ENCODE results near the gene SH3PXD2A.

The SH3PXD2A gene

GRCh38 chr10:103687172-103687571, 168.2 kb downstream of the SH3PXD2A start:
- DNase-seq (ENCODE audit: low read depth in 2 of 2), result no peak

GRCh38 chr10:103685880-103686669, 169.3 kb downstream of the SH3PXD2A start:
- DNase-seq (ENCODE audit: low read depth in 2 of 2), result peak; percentile 55 to 68

GRCh38 chr10:103683851-103684250, 171.5 kb downstream of the SH3PXD2A start:
- DNase-seq (ENCODE audit: low read depth in 2 of 2), result no peak

GRCh38 chr10:103682631-103683030, 172.7 kb downstream of the SH3PXD2A start:
- no peak for DNase-seq (ENCODE audit: low read depth in 2 of 2)

DNA sequence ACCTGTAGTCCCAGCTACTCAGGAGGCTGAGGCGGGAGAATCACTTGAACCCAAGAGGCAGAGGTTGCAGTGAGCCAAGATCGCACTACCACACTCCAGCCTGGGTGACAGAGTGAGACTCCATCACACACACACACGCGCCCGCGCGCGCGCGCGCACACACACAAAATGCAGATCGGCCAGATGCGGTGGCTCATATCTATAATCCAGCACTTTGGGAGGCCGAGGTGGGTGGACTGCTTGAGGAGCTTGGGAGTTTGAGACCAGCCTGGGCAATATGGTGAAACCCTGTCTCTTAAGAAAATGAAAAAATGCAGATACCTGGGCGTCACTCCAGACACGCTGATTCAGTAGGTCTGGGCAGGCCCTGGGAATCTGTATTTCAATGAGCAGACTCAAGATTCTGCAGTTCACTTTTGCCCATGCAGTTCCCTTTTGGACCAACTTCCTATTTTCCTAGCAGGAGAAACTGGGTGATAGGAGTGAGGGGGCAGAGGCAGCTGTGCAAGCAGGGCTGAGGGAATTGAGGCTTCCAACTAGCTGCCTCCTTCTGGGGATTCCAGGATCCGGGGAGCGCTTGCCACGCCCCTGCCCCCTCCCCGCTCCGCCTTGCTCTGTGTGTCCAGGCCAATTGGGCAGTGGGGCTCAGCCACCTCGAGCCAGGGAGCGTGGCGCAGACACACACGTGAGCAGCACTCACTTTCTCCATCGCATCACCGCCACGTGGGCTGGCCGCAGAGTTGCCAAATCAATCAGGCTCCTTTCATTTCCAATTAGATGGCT, 173.6 kb downstream of the SH3PXD2A start:
- DNase-seq (ENCODE audit: low read depth in 2 of 2), result no peak

- no peak for DNase-seq (ENCODE audit: low read depth in 2 of 2)
These were observed 174.5 kb downstream of the SH3PXD2A start for GRCh38 chr10:103680869-103681236.

DNA sequence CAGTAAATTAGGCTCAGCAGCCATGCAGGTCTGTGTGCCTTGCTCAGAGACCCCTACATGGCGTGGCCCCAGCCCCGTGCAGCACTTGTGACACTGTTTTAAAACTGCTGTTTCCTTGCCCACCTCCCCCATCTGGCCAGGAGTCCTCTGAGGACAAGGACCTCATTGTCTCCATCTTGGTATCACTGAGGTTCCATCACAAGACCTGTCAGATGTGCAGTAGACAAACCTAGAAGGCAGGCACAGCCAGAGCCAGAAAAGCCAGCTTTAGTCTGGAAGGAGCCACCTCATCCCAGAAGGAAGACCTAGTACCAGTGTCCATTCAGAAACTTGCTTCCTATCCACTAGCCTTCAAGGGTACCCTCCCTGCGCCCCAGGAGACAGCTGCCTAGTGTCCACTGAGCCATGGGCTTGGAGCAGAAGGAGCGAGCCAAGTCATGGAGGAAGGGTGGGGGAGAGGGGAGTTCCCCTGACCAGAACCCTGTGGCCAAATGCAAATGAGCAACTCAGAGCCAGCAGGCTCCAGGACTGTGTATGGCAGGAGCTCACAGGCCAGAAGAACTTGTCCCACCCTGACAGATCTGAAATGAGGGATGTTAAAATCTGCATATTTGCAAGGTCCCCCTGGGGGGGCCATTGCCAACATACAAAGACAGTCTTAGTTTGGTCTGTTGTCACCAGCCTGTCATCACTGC, 176.1 kb downstream of the SH3PXD2A start:
- no peak for DNase-seq (ENCODE audit: low read depth in 2 of 2)

DNA sequence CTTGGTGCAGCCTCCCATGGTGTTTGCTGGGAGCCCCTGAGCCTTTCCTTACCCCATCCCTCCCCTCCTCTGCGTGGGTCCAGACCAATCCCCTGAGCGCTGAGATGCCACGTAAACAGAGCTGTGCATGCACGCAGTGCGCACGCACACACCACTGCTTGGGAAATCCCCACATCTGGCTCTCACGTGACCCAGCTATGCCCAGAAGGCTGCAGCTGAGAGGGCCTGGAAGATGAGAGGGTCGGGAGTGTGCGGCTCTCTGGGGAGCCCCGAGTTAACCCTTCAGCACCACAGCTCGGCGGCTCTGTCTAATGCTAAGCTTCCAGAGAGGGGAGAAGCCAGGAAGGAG, 177.2 kb downstream of the SH3PXD2A start:
- DNase-seq (ENCODE audit: low read depth in 2 of 2), result peak; percentile 63 to 71

DNA sequence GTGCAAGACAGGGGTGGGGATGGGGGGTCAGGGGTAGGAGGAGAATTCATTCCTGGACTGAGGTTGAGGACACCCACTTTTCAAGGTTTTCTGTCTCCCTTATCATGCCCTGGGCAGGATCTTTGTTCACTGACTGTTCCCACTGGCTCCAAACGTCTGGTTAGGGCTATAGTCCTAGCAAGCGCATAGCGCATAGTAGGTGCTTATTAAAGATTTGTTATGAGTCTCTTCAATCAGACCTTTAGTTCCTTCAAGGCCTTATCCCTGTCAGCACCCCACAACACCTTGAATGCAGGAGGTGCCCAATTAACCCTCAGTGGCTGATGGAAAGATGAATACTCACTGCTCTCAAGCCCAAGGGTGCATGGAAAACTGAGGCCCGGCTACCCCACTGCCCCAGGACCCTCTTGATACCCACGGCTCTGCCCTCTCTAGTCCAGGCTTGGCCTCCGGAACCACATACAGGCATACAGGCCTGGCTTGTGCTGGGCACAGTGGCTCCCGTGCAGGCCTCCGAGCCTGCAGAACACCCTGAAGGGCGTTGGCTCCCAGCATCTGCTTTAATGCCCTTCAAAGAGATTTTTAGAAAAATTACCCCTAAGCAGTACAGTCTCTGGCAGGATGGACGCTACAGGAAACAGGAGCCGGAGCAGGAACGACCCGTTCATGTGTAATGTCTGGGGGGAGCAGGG, 177.7 kb downstream of the SH3PXD2A start:
- no peak for DNase-seq (ENCODE audit: low read depth in 2 of 2)

GRCh38 chr10:103676851-103677417, 178.4 kb downstream of the SH3PXD2A start:
- DNase-seq (ENCODE audit: low read depth in 2 of 2), result no peak

GRCh38 chr10:103676058-103676785, 179.2 kb downstream of the SH3PXD2A start:
- no peak for DNase-seq (ENCODE audit: low read depth in 2 of 2)

DNA sequence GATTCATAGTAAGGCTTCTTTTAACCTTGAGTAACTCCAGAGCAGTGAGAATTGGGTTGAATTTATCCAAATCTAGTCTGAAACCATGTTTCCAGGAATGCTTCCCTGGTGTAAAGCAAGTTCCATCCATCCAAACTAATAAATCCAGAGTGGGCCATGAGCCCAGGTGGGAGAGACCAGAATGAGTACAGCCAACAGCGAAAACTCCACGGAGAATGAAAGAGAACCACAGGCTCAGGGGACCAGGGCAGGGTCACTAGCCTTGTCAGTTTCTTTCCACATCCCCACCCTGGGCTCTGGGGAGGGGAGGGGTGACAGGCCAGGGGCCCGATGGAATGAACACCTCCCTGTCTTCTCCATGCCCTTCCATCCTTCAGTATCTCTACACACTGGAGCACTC, 181.8 kb downstream of the SH3PXD2A start:
- DNase-seq (ENCODE audit: low read depth in 2 of 2), result no peak

DNA sequence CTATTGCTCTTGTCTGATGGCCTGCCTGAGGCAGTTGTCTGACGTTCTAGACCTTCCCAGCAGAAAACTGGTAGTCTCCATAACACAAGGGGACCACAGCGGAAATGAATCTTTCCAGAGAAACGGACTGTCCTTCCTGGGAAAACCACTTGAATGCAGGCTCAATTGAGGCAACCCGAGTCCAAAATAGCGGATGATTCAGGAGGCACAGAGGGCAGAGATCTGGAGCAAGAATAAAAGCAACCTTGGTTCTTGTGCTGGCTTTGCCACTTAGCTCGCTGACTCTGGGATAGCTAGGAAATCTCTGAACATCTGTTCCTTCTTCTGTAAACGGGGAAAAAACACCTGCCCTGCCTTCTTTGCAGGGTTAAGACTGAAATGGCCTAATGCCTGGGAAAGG, 183.0 kb downstream of the SH3PXD2A start:
- no peak for DNase-seq (ENCODE audit: low read depth in 2 of 2)

DNA sequence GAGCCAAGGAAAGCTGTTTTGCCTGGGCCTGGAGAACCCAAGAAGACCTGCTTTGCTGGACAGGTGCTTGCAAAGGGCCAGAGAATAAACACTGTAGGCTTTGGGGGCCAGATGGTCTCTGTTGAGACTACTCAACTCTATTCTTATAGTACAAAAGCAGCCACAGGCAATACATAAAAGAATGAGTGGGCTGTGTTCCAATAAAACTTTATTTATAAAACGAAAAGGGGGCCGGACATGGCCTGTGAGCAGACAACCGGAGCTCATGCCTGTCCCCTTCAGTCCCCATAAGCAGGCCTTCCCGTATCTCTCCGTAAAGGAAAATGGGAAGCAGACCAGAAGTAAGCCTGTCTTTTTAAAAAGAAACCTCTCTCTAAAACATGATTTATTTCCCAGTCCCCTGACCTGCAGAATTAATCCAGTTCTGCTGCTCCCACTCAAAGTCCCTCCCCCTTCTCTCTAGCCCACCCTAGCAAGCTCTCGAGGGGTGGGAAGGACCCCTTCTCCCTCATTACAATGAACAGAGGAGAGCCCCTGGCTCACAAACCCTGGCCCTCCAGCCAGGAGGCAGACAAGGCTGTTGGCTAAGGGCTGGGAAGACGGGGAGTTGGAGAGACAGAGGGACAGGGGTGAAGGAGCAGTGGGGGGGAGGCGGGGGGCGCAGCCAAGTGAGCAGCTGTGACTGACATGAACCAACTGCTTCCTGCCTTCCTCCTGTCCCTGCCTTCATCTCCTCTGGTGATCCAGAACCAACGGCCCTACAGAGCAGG, 184.1 kb downstream of the SH3PXD2A start:
- DNase-seq (ENCODE audit: low read depth in 2 of 2), result no peak

DNA sequence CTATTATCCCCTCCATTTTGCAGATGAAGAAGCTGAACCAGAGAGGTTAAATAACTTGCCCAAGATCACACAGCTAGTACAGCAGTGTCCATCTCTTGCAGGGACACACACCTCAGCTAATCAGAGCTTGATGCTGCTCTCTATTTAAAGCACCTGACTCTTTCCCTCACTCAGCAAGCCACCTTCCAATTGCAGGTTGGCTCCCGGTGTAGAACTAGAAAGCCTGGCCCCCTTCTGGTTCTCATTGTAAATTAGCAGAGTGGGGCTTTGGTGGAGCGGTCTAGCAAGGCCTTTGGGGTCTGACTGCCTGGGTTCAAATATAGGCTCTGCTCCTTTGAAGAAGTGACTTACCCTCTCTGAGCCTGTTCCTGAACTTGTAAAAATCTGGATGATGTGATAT, 185.4 kb downstream of the SH3PXD2A start:
- no peak for DNase-seq (ENCODE audit: low read depth in 2 of 2)

GRCh38 chr10:103669243-103669929, 186.0 kb downstream of the SH3PXD2A start:
- DNase-seq (ENCODE audit: low read depth in 2 of 2), result no peak

DNA sequence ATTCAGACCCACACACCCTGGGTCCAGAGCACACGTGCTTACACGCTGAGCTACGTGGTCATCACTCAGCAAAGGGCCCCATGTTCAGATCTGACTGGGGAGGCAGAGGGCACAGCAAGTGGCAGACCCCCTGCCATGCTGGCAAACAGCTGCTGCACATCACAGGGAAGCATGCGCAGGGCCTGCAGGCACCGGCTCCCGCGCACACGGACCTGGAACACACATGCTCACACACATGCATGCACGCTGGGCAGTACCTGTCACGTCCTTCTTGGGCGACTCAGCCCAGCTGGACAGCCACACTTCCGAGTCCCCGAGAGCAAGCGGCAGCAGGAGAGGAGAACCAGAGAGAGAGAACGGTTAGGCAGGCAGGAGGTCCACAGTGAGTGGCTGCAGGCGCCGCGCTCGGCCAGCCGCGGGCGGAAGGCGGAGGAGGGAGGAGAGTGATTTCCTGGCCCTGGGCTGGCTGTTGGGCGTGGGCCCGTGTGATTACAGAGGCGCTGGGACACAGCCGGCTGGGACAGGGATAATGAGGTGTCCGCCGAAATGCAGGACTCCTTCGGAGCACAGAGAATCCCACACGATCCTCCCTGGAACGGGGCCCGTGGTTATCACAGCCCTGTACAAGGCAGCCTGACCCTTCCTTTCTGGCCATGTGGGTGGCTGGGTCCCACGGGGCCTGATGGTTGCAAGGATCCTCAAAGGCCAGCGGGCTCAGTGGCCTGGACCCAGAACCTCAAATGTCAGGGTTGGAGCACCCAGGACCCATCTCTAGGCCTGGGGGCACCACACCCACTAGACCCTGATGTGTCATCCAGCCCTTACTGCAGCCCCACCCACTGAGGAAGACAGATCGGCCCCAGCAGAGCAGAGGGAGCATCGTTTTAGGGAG, 186.8 kb downstream of the SH3PXD2A start:
- DNase-seq (ENCODE audit: low read depth in 2 of 2), result no peak

GRCh38 chr10:103667356-103667755, 188.0 kb downstream of the SH3PXD2A start:
- DNase-seq (ENCODE audit: low read depth in 2 of 2), result no peak

- no peak for DNase-seq (ENCODE audit: low read depth in 2 of 2)
These were observed 188.6 kb downstream of the SH3PXD2A start for GRCh38 chr10:103666762-103667150.
